Stimulated activated CD8-positive, alpha-beta memory T cell treated with anti-CD3 and anti-CD28 coated beads, Interleukin-15, amount 100 ng/mL, for 48 hours (primary cell): ENCODE data around the gene CLASP1.
"Not testable (repeated sequence)": the region's sequence is repeated elsewhere in the genome, so short reads cannot be mapped to it uniquely, and the experiment has no call there.

Experiments used
- DNase-seq, 2 donors: peaks; one replicate each; pipeline ENCODE4 v3.0.0-alpha.2; 2020; ENCODE audit warnings: low read depth in 2 of 2

The CLASP1 gene

DNA sequence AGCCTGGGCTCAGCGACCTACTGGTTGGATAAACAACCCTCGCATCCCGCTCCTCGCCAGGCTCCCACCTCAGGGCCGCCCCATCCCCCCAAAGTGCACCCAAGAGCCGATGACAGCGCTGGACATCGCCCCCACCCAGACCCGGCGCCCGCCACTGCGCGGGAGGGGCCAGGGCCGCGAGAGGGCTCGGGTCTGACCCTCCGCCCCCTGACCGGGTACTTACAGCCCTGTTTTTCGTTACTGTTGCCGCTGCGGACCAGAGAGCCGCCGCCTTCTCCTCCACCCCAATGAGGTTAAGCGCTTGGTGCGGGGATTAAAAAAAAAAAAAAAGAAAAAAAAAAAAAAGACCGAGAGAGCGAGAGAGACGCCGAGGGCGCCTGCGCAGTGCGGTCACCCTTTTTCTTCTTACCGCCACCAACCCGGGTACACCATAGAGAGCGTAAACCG, at the start of gene CLASP1:
Gene CLASP1, minus strand, starts transcription at position 314 of the 447 bp plus-strand sequence. CDS start 43,567 bp downstream, outside the sequence.
- peak in 1 of 2 donors; percentile 22 for DNase-seq

DNA sequence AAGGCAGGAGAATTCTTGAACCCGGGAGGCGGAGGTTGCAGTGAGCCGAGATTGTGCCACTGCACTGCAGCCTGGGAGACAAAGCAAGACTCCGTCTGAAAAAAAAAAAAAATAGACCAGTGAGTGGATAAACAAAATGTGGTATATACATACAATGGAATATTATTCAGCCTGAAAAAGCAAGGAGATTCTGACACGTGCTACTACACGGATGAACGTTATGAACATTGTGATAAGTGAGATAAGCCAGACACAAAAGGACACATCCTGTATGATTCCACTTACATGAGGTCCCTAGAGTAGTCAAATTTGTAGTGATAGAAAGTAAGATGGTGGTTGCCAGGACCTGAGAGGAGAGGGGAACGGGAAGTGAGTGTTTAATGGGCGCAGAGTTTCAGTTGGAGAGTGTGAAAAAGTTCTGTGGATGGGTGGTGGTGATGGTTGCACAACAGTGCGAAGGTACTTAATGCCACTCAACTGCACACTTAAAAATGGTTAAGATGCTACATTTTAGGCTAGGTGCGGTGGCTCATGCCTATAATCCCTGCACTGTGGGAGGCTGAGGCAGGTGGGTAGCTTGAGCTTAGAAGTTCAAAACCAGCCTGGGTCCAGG, 49.2 kb upstream of the CLASP1 start:
- no peak for DNase-seq

DNA sequence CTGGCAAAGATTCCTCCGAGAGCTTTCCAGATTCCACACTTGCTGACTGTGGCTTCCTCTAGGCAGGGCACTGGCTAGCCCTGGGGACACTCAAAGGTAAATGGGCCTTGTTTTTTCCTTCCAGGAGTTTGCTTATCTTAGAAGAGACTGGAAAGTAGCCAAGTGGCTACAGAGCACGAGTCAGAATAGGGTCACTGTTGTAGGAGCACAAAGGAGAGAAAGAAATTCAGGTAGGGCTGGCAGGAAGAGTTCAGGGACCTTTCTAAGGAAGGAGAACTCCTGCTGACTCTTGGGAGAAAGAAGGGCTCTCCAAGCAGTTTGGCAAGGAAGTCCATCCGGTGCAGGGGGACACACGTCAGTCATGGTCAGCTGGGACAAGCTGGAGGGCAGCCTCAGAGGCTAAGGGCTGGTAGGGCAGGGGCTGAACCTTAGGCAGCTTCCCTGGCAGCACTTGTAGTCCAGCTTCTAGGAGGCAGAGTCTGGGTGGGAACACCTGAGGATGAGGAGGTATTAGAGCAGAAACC, 47.9 kb upstream of the CLASP1 start:
- no peak for DNase-seq

DNA sequence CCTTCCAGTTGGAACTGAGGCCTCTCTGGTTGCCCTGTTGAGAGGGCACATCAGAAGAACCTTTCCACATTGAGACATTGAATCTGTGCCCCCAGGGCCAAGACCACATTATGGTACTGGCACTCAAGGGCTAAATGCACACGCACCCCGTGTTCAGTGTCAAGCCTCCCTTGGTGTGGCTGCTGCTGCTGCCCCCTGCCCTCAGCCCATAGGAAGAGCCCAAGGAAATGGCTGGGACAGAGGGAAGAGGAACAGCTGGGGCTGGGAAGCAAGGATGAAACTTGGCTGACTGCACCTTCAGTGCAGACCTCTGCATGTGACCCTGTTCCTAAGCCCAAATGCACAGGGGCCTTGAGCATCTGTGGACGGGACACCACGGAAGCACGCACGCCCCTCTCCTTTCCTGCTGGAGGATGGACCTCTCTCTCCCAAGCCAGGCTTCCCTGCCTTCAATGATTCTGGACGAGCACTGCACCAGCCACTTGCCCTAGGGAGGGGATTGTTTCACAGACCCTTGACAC, 47.2 kb upstream of the CLASP1 start:
- no peak for DNase-seq

DNA sequence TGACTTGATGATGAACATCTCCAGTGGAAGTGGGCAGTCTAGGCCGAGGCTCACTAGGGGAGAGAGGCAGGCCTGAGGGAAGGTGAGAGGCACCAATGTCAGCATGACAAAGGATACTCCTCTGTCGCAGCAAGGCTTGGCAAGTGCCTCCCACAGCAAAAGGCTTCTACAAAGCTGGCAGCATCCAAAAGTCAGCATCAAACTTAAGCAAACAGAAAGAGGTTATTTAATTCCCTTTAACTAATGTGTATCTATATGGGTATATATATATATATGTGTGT, 45.8 kb upstream of the CLASP1 start:
- no peak for DNase-seq

DNA sequence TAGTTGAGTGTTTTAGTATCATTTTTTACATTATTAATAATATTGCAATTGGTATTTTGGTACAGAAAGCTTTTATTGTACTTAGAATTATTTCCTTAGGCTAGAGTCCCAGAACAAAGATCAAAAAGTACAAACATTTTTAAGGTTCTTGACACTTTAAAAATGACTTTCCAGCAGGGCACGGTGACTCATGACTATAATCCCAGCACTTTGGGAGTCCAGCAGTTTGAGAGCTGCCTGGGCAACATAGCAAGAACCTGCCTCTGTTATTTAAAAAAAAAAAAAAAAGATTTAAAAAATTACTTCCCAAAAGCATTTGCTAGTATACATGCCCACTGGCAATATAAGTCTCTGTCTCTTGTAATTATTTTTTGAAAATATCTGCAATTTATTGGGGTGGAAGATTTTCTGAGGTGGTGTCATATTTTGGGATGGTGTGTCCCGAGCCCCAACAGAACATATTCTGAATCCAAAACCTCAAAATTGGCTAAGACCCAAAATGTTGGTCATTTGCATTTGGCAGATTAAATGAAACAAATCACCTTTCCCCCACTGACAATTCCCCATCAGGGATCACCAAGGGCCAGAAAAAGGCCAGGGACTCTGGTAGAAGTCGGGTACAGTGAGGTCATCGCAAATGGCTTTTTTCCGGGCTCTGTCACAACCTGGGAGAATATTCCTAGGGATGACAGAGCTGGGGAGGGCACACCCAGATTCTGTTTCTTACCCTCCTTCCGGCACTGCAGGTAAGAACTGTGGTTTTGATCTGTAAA, 45.3 kb upstream of the CLASP1 start:
- no peak for DNase-seq

DNA sequence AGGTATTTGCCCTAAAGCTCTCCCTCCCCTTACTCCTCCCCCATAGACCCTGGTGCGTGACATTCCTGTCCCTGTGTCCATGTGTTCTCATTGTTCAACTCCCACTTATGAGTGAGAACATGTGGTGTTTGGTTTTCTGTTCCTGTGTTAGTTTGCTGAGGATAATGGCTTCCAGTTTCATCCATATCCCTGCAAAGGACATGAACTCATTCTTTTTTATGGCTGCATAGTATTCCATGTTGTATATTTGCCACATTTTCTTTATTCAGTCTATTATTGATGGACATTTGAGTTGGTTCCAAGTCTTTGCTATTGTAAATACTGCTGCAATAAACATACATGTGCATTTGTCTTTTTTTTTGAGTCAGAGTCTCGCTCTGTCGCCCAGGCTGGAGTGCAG, 41.3 kb upstream of the CLASP1 start:
- DNase-seq: not testable (repeated sequence)

DNA sequence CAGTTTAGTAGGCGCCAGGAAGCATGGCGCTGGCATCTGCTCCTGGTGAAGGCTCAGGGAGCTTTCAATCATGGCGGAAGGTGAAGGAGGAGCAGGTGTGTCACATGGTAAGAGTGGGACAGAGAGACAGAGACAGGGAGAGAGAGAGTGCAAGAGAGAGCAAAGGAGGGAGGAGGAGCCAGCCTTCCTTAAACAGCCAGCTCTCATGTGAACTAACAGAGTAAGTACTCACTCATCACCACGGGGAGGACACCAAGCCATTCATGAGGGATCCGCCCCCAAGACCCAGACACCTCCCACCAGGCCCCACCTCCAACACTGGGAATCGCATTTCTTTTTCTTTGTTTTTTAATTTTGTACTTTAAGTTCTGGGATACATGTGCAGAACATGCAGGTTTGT, 40.8 kb upstream of the CLASP1 start:
- no peak for DNase-seq

DNA sequence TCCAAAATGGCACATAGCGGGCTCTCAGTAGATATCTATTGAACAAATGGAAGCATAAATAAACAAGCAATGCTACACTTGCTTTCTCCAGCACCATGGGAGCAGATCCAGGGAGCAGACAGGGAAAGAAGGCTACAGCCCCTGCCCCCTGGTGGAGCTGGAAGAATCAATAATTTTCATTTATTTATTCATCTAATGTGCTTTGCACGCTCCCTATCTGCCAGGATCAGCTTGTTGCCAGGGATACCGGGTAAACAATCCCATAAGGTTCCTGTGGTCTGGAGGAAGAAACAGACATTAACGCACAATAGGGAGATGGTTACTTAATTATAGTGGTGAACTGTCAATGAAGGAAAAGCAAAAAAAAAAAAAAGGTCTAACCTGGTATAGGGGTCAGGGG, 40.1 kb upstream of the CLASP1 start:
- no peak for DNase-seq

DNA sequence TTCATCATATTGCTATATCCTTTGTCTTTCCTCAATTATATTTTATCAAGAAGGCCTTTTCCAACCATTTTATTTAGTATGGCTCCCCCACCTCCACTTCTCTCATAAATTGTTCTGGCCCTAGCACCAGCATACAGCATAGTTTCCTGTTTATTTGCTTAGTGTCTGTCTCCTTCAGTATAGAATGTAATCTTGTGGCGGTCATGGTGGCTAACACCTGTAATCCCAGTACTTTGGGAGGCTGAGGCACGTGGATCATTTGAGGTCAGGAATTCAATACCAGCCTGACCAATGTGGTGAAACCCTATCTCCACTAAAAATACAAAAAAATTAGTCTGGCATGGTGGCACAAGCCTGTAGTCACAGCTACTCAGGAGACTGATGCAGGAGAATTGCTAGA, 39.6 kb upstream of the CLASP1 start:
- no peak for DNase-seq

DNA sequence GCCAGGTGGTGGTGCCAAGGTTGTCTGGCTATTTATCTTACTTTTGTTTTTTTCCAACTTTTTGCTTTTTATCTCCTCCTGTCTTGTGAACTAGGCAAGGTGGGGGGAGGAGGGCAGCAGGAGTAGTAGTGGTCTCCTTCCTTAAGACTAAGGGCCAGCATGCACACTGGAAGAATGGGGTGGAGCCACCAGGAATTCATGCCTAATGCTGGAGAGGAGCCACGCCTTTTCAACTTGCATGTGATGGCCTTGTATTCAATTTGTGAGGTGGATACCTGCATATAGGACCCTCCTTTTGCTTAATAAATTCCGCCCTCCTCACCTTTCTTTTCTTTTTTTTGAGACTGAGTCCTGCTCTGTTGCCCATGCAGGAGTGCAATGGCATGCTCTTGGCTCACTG, 37.6 kb upstream of the CLASP1 start:
- DNase-seq: no peak

DNA sequence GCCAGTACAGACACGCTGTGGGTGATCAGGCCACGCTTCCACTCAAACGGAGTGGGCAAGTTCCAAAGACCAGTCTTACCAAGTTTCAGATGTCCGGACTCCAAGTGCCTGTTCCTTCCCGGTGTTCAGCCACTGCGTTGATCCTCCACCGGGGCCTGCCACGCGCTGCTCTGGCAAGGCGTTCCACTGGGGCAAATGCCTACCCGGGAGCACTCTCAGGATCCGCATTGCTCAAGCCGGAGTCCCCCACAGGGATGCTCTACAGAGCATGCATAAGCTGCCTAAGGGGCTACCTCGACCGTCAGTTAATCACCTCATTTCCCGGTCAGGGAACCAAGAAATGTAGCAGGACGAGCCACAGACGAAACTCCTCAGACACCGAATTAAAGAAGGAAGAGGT, 37.0 kb upstream of the CLASP1 start:
- no peak for DNase-seq

DNA sequence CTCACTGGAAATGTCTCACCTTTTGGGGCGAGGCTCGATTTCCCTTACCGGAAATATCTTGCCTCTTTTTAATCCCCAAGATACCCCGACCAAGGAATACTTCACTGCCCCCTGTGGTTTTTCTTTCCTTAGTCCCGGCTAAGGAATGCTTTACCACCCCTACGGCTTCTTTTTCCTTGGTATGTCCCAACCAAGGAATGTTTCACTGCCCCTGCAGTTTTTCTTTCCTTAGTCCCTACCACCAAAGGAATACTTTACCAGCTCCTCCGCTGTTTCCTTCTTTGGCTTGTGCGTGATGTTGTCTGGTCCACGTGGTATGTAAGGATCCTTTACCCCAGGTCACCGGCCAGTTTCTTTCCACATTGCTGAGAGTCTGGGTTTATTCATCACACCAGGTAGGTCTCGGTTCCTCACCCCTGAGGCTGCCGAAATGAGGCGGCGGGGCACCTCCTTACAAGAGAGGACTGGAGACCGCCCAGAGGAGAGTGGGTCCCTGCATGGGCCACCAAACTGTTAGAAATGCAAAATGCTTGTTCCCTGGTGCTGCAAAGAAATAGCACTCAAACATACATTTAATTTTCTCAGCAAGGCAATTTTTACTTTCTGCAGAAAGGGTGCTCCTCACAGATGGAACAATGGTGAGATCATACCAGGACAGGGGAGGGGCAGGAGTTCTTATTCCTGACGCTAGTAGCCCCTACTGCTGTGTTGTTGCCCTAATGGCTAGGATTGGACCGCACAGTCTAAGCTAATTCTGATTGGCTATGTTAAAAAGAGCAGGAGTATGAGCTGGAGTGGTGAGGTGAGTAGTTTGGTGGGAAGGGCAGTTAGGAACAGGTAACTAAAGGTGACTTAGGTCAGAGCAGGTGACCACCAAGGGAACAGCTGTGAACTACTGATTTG, 33.4 kb upstream of the CLASP1 start:
- no peak for DNase-seq

DNA sequence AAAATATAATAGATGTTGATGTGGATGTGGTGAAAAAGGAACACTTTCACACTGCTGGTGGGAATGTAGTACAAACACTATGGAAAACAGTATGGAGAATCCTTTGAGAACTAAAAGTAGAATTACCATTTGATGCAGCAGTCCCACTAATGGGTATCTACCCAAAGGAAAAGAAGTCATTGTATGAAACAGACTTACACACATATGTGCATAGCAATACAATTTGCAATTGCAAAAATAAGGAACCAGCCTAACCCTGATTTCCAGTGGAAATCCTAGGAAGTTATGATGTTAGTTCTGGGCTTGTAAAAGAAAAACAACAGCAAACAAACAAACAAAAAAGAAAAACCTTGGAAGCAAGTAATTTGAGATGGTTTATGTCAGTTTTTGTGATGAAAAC, 28.6 kb upstream of the CLASP1 start:
- no peak for DNase-seq

DNA sequence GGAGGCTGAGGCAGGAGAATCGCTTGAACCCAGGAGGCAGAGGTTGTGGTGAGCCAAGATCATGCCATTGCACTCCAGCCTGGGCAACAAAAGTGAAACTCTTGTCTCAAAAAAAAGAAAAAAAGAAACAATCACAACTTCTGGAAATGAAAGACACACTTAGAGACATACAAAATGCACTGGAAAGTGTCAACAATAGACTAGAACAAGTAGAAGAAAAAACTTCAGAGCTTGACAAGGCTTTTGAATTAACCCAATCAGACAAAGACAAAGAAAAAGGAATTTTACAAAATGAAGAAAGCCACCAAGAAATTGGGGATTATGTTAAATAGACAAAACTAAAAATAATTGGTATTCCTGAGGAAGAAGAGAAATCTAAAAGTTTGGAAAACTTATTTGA, 22.4 kb upstream of the CLASP1 start:
- not testable (repeated sequence) for DNase-seq

DNA sequence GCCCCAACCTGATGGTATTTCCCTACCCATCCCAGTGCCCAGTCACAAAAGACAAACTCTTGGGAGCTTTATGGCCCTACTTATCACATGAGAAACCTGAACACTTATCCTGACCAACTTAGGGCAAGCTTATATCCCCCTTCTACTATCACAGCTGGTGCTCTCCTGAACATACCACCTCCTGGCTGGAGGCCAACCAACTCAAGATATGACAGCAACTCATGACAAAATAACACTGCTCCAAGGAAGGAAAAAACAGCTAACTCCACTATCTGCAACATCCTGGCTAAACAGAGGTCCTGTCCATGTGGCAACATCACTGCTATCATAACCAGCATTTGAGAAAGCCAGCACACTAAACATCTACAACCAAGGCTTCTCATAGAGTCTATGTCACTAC, 20.9 kb upstream of the CLASP1 start:
- DNase-seq: no peak

DNA sequence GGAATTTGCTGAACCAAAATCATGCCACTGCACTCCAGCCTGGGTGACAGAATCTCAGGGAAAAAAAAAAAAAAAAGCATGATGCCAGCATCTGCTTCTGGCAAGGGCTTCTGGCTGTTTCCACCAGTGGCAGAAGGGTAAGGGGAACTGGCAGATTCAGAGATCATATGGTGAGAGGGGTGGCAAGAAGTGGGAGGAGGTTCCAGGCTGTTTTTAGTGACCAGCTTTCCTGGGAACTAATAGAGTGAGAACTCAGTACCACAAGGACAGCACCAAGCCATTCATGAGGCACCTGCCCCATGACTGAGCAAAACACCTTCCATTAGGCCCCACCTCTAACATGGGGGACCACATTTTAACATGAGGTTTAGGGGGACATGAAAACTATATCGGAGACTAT, 18.4 kb upstream of the CLASP1 start:
- DNase-seq: no peak

DNA sequence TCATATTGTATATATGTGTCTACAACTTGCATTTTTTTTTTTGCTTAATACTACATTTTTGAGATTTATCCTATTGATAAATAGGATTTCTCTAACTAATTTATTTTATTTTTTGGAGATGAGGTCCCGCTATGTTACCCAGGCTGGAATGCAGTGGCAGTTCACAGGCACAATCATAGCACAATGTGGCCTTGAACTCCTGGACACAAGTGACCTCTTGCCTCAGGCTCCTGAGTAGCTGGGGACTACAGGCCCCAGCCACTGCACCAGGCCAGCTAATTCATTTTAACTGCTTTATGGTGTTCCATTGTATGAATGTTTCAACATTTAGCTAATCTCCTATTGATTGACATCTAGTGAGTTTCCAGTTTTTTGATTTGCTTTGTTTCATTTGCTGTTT, 16.8 kb upstream of the CLASP1 start:
- no peak for DNase-seq

DNA sequence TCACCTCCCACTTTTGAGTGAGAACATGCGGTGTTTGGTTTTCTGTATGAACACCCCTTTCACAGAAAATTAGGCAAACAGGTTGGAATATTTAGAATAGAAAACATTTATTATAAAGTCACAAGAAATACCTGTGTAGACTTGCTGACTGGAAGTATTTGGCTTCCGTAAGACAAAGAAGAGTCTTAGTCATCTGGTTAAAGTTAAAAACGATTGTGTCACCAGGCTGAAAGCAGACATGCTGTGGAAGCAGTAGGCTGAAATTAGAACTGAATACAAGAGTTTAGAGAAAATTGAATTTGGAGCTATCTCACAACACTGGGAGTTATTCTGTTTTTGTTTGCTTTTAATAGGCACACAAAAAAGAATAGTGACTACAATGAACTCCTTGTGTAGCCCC, 16.2 kb upstream of the CLASP1 start:
- no peak for DNase-seq

DNA sequence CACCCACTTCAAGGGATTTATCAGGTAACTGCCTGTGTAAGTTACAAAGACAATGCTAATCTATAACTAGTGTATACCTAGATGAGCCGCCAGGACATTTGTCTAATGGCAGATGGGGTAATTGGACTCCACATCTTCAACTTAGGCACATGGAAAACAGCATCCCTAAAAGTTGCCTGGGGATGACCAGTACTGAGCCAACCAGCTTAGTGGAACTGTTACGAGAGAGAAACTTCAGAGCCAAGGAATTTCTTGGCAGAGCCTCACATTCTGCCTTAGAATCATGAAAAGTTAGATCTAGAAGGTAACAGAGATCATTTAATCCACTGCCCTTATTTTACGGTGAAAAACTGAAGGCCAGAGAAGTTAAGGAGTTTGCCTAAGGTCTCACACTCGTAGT, 15.5 kb upstream of the CLASP1 start:
- DNase-seq: no peak

DNA sequence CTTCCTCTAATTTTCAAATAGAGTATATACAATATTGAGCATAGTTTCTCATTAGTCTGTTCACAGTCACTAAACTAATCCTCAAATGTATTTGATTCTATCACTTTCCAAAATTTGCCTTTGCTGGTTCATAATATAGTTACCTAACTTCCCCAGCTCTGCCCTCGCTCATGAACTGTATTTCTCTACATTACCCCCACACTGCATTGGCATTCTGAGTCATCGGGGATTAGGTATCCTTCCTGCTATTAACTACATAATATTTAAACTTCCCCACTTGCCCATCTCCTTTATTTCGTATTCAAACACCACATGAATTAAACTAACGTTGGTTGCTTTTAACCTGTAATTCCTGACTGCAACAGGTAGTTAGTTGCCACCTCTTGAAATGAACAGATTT, 14.8 kb upstream of the CLASP1 start:
- no peak for DNase-seq

DNA sequence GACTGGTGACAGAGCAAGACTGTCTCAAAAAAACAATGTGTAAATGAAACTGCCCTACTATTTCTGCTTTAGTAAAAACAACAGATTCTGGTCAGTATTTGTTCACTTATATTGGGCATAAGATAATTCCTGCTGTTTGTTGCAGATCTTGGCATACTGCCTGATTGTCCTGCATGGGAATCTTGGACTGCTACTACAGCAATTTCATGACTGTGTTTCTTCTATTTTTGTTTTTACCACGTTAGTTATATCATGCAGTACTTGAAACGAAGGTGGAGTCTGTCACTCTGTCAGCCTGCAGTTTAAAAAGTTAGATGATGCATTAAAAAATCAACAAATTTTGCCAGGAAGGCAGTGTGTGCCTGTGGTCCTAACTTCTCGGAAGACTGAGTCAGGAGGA, 14.2 kb upstream of the CLASP1 start:
- DNase-seq: no peak
